ENCODE measurements around the gene CFAP91.

CFAP91 gene

DNA sequence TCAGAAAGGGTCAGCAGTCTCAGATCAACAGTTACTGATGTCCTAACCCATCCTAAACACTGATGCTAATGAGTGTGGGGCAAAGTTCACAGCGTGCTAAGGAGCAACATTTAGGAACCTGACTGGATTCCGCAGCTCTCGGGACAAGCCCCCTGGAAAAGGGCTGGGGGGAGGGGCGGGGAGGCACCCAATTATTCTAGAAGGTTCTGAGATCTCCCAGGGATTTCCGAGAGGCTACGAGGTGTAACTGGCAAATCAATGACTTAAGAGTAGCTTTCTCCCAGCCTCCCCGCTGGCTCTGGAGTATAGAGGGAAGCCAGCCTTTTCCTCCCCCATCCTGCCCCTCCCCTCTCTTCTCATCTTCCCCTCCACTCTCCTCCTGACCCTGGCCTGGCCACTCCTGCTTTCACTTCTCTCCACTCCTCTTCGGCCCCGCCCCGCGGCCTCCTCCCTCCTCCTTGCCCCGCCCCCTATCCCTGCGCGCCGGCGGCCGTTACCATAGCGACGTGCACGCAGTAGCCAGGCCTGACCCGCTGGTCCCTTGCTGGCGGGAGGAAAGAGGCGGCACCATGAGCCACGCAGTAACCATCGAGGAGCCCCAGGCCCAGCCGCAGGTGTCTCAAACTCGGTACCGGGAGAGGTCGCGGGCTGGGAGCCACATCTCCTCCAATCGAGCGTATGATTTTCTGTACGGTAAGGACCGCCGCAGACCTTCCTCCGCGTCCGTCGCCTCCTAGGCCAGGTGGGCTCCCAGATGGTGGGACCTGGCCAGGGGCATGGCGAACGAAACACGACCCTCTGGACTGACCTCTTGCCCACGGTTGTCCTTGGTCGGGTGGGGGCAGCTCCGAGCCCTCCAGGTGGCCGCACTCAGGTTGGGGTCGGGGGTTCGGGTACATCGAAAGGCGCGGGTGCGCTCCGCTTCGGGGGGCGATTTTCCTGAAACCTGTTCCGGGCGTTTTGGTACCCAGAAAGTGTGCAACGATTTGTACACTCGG lies at the start of gene CFAP91:
Gene CFAP91, plus strand, starts transcription at position 493 of the 998 bp plus-strand sequence. Its CDS starts 77 bp downstream, at position 570.
- peak; percentile 68 for DNase-seq (ENCODE audit: low read depth)

DNA sequence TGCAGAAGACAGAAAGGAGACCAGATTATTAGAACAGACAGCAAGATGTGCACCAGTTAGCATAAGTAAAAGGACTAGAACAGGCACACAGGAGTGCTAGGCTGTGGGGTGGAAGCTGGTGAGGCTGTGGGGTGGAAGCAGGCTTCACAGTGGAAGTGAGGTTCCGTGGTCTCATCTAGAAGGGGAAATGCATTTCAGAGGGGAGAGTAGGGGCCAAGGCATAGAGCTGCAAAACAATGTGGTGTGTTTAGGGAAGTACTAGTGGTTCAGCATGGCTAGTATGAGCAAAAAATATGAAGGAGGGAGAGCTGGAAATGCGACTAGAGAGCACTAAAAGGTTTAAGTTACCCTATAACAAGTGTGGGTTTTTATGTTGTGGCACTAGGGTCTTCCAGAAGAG lies 48.9 kb upstream of the CFAP91 start:
- no peak for DNase-seq (ENCODE audit: low read depth)

DNA sequence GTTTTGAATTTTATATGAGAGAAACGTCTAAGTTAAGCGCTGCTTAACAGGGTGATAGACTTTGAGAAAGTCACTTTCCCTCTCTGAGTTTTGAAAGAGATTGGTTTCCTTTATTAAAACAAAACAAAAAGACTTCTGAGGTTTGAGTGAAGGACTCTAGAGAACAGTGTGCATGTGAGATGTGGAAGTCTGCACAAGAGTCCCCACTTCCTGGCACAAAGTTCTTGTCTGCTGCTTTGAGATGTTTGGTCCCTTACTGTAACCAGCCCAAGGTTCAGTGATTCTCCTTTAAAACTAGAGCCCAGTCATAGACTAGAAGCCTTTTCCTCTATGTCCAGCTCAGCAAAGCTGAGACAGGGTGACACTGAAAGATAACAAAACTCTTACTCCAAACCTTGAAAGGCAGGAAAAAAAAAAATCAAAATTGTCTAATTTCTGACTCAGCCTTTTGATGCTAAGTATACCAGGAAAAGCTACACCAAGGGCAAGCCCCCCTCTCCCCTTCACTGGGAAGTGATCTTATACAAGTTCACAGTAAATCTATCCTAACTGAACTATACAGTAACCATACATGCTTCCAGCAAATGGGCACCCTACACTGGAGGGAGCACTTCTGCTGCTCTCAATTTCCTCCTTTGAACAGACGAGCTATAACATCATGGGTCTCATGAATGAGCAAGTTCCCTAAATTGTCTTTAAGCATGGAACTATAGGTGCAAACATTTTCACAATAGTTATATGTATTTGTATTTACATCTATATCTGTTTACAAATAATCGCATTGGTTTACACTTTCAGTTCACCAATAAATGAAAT lies 44.7 kb upstream of the CFAP91 start:
- DNase-seq (ENCODE audit: low read depth): no peak

DNA sequence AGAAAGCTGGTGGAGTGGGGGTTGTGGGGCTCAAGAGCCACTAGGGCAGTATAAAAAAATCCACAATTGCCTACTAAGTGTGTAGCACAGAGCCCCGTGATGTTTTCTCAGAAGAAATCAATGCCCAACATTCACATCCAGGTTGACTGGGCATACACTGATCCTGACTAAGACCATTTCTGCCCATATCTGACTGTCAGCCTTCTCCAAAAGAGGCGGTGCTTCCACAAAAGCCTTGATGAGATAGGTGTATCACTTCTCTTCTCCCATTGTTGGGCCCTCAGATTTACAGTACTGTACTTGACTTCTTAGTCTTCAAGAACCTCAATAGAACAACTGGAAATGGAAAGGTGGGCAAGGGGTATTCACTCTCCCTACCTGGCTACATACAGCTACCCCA lies 43.8 kb upstream of the CFAP91 start:
- no peak for DNase-seq (ENCODE audit: low read depth)

DNA sequence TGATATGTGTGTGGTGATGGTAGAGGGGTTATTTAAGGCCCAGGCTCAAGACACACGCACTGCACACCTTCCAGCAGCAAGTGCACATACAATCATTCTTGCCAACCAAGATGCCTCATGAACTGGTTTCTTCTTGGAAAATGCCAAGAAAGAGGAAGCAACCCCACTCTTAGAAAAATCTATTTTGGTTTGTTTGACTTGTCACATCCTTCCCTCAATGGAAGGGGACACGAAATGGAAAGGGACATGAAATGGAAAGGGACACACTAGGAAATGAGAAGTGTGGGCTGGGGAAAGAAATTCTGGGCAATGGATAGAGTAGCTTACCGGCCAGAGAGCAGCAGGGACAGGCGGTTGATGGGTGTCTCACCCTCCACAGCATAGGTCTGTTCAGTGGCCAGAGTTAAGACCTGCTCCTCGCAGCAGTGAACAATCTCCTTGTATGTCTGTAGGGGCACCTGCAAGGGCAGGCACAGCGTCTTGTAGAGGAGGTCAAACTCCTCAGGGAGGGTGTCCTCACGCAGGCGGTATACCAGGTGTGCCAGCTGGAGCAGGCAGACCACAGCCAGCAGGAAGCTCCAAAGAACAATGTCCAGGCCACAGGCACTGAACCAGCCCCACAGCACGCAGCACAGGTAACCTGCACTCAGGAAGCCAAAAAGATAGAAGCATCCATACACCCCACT lies 43.1 kb upstream of the CFAP91 start:
- DNase-seq (ENCODE audit: low read depth): no peak

DNA sequence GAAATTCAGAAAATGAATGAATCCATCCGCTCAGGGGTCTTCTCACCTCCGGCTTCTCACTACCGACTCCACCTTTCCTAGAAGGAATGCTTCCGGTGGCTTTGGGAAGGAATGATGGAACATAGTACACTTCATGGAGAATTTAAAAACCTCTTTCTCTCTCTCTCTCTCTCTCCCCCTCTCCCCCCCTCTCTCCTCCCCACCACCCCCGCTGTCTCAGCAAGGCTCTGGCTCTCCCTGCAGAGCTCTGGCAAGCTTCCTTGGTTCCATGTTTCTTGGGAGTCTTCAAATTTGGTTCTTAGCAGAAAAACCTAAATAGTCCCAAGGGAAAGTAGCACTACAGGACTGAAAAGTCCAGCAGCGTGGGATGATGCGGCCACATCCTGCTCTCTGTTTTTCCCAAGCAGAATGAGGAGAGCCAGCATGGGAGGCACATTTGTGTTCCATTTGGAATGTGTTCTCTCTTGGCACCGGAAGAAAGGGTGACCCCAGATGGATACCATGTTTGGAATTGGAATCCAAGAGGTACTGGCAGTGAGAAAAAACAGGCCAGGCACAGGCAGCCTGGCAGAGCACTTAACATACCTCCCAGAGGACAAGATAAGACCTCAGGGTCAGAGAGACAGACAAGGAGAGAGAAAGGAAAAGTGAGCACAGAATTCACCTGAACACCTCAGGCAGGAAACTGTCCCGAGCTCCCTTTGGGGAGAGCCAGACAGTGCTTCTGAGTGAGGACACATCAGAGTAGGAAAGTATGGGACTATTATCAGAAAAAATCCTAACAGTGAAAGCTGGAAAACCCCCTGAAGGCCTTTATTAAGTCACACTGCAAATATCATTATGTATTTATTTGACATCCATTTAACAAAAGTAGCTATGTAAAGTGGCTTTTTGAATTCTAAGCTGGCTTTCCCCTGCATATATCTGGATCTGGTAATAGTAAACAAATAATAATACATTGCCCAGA lies 42.1 kb upstream of the CFAP91 start, which contains the start of gene POPDC2:
Gene POPDC2, minus strand, starts transcription at position 116 of the 967 bp plus-strand sequence. CDS start 166 bp downstream, outside the sequence.
- DNase-seq (ENCODE audit: low read depth): no peak

DNA sequence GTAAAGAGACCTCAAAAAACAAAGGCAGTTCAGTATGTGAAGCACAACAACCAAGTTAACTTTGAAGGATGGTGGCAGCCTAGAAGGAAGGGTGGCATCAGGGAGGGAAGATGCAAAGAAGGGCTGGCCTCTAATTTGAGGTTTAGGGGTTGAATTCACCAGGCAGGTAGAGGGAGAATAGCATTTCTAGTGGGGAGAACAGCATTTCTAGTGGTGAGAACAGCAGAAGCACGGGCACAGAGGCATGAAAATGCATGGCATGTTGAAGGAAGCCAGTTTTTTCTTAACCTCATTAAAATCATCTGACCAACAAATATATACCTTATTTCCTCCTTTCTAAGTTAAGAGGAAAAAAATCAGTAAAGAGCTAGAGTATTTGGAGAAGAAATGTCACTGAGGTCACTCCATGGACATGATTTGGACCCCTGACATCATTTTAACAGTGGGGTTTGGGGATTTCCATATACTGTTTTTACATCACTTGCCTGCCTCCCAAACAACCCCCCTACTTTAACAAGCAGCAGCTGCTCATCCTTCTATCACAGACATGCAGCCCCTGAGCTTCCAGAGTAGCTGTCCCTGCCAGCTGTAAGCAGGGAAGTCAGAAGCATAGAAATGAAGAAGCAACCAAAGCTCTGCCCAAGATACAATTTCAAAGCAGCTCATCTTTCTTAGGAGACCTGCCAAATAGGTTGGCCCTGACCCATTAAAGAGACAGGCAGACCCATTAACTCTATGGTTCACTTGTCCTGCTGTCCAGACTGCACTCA lies 40.0 kb upstream of the CFAP91 start:
- DNase-seq (ENCODE audit: low read depth): no peak

DNA sequence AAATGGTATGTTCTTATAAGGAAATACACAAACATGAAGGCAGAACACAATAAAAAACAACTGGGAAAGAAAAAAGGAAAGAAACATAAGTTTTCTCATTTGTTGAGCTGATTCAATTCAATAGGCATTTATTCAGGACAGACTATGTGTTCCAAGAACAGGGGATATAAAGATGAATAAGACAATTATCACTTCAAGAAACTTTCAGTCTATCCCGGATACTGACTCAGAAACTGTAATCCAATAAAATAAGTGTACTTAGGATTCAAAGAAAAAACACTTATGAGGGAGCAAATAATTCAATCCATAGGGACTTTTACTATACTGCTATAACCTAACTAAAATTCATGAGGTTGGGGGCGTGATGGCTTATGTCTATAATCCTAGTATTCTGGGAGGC lies 38.9 kb upstream of the CFAP91 start:
- no peak for DNase-seq (ENCODE audit: low read depth)

DNA sequence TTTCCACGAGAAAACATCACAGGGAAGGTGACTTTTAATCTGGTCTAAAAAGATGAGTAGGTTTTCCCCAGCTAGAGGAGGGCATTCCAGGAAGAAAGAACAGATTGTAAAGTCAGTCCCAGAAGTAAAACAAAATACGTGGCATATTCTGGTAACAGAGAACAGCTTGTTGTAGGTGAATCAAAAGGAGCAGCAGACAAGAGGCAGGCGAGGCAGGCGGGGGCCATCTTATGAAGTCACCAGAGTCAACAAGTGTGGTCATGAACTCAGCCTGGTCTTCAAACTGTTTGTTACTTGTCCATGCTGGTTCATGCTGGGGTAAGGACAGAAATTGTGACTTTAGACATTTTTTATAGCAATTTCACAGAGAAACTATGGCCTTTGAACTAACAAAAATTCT lies 38.5 kb upstream of the CFAP91 start:
- DNase-seq (ENCODE audit: low read depth): no peak

DNA sequence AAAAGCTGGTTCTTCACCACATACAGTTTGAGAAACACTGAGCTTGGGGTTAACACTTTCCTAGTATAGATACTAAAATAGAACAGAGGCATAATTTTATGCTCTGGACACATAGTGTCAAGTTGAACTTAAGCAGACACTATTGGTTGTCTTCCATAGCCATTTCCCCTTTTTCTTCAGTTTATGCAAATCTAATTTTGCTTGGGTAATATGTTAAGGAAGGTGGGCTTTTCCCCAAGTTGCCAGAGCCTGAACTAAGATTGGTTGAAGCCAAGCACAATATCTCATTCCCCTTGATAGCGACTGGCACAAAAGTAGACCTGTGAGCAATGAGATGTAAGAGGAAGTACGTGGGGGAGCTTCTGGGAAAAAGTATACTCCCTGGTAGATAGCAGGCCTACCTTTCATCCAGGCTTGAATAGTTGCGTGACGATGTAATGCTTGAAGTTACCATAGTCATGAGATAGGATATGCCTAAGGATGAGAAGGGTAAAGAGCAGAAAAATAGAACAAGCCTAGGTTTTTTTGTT lies 37.9 kb upstream of the CFAP91 start:
- DNase-seq (ENCODE audit: low read depth): no peak

DNA sequence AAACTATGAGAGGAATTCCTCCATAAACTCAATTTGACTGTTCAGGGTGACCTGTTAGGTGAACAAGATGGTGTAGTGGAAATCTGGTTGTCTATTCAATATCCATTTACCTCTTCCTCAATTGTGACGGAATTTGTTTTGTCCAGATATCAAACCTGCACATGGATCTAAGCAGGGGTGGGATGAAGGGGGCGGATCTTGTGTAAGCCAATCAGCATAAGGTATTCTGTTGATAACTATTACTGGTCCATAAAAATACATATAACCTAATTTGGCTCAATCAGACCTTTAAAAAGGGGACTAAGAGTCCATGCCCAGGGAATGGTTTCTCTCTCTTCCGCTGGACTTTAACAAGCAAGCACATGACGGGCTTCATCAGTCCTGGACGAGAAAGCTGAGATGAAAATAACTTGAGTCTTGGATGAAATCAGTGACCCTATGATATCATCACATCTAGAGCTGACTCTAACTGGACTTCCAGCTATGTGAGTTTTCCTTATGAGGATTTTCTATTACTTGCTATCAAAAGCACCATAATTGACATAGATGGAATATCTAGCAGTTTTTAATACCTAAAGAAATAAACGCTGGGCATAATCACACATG lies 36.8 kb upstream of the CFAP91 start:
- no peak for DNase-seq (ENCODE audit: low read depth)

DNA sequence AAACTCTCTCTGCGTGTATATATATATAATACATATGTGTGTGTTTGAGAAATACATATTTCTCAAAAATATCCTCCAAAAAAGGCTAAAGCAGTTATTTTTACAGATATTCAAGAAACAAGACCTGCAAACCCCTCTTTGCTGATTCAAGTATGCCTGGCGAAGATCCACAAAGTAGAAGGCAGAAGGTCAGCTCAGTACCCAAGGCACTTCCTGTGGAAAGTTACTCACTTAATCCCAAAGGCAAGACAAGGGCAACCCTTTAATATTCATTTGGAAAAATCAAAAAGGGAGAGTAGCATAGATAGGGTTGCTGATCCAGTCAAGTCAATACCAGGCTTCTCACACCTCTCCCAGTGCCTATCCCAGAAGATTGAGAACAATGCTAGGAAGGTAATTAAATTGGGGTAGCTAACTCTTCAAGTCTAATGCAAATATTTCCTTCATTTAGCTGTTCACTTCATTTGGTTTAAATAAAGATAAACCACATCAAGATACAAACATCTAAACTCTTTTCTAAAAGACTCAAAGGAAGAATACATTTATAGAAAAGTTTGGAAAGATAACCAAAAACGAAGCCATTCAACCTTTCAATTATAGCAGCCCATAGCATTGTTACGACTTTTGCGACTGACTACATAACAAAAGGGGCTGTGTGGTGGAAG lies 32.8 kb upstream of the CFAP91 start:
- DNase-seq (ENCODE audit: low read depth): no peak

DNA sequence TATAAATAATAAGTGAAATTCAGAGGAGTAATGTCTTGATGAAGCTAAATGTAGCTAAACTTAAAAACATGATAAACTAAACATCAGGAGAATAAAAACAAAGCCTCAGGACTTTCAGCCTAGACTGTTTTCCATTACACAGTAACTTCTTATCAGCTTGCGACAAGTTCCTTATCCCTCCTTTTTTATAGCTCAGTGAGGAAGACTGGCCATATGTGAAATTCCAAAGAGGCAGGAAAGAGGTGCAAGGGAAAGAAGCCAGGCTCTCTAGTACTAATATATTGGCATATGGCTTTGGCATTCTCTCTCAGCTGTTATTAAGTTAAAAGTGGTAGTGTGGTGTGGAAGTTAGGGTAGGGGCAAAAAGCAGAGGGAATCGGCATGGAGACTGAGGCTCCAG lies 30.0 kb upstream of the CFAP91 start:
- no peak for DNase-seq (ENCODE audit: low read depth)

DNA sequence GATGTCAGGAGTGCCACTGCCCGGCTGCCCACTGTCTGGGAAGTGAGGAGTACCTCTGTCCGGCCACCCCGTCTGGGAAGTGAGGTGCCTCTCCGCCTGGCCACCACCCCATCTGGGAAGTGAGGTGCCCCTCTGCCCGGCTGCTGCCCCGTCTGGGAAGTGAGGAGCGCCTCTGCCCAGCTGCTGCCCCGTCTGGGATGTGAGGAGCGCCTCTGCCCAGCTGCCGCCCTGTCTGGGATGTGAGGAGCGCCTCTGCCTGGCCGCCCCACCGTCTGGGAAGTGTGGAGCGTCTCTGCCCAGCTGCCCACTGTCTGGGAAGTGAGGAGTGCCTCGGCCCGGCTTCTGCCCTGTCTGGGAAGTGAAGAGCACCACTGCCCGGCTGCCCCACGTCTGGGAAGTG lies 28.9 kb upstream of the CFAP91 start:
- DNase-seq (ENCODE audit: low read depth): no peak

DNA sequence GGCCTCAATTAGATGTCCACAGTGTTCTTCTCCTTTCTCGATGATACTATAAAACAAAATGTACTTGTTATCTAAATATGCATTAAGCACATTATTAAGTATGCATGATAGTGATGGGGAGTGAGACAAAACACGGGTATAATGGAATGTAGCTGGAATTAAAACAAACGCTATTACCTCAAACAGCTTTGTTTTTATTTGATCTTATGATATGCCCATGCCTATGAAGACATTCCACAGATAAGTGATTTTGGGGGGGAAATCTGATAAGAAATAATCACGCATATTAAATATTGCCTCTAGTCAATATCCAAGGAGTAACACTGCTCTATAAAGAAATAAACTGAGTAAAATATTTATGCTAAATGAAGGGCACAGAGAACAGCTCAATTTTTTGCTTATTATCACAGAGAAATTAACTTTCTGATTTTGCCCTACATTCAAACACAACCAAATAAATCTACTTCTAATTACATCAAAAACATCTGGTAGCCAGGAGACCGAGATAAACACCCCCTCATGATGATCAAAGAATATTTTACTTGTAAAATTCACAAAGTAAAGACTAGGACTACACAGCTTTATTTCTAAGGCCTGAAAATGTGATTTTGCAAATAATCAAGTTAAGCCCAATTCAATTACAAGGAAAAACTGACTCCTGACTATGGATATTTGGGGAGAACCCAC lies 27.5 kb upstream of the CFAP91 start:
- no peak for DNase-seq (ENCODE audit: low read depth)

DNA sequence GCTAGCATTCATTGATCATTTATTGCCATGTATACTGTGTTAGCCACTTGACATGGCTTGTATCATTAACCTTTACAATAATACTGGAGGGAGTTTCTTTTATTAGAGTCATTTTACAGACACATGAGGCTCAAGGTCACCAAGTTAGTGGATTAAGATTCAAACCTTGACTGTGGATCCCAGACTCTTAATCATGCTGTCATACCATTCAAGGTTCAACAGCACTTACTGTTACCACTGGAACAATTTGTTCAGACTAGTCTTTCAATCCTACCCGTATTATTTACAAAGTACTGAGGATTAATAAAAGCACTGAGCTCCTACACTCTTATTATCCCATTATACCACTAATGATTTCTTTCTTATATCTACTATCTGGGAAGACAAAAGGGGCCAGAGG lies 26.8 kb upstream of the CFAP91 start:
- DNase-seq (ENCODE audit: low read depth): no peak

DNA sequence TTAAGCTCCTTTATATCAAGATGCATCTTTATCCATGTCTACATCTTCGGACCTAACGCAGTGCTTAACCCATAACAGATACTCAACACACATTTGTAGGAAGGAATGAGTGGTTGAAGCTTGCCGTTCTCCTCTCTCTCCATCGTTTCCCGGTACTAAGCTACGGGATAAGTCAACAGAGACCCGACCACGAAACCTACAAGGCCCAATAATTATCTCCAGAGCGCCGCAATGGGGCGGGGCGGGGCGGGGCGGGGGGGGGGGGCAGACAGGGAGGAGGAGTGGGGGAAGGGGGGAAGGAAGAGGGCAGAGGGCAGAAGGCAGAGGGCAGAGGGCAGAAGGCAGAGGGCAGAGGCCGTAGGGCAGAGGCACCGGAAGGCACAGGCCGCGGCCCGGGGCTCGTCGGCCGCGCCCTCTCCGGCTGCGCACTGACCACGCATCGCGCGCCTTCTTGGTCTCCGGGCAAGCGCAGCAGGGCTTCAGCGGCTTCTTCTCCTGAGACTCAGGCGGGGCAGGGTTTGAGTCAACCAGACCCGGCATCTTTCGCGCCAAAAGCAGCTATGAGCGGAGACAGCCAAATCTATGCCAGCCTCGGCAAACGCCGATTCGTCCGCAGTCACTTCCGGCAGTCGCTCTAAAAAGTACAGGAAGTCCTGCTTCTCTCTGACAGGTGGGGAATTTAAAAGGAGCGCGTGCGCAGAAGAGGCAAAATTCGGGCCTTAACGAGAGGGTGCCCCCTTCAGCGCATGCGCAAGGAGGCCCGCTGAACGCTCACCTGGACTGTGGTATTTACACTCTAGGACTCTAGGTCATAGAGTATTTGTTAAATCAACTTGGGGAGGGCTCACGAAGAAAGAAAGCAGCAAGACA lies 25.8 kb upstream of the CFAP91 start, which contains the start of gene COX17:
Gene COX17, minus strand, starts transcription at position 636 of the 870 bp plus-strand sequence. Its CDS starts 96 bp downstream, at position 540.
- DNase-seq (ENCODE audit: low read depth): peak; percentile 79

All from non-pigmented ciliary epithelial cell (primary cell).